IPS DF 6.9 (cell line): ENCODE data around the gene CHAMP1.
"Not testable (repeated sequence)": the region's sequence is repeated elsewhere in the genome, so short reads cannot be mapped to it uniquely, and the experiment has no call there.

Source experiments
- DNase-seq: peaks from one replicate; pipeline ENCODE4 v3.0.0-alpha.2; 2013; ENCODE audit warnings: low read depth, low spot score
- H3K27ac ChIP-seq: one replicate; pipeline ENCODE4 v1.5.1; 2013; ENCODE audit warnings: low read length, control low read depth
- H3K27me3 ChIP-seq: 2 replicates; pipeline ENCODE4 v1.6.1; 2013; ENCODE audit warnings: mild to moderate bottlenecking, low read length; ENCODE audit not compliant: control insufficient read depth, insufficient read depth
- H3K36me3 ChIP-seq: 2 replicates; pipeline ENCODE4 v1.6.1; 2013; ENCODE audit warnings: low read length; ENCODE audit not compliant: control insufficient read depth, insufficient read depth
- H3K4me1 ChIP-seq: 2 replicates; pipeline ENCODE4 v1.6.1; 2013; ENCODE audit warnings: low read length; ENCODE audit not compliant: control insufficient read depth, insufficient read depth
- H3K4me3 ChIP-seq: 2 replicates; pipeline ENCODE4 v1.5.1; 2013; ENCODE audit warnings: mild to moderate bottlenecking, low read length
- H3K9me3 ChIP-seq: 2 replicates; pipeline ENCODE4 v1.6.1; 2013; ENCODE audit warnings: low read length, inconsistent platforms; ENCODE audit not compliant: control insufficient read depth, insufficient read depth
- WGBS: extraction: QIAGEN DNeasy Blood & Tissue Kit; methylation state at CpG from one replicate; pipeline ENCODE4 v1.1.7; 2013; ENCODE audit warnings: mixed read lengths, missing lambda C conversion rate; ENCODE audit not compliant: insufficient read length, insufficient coverage; 5-methylcytosine and 5-hydroxymethylcytosine counted together

CHAMP1 gene

GRCh38 chr13:114333881-114334280 lies 19.6 kb downstream of the CHAMP1 start:
- not testable (repeated sequence) for H3K9me3 ChIP-seq, H3K27me3 ChIP-seq, DNase-seq, H3K4me3 ChIP-seq, H3K36me3 ChIP-seq, H3K27ac ChIP-seq, H3K4me1 ChIP-seq
- WGBS: no CpG with 5 or more reads among the region's 3 CpGs

- H3K27me3 ChIP-seq: no peaks in the 10 kb centered on the region
- no CpG with 5 or more reads among the region's 5 CpGs for WGBS
- DNase-seq: no peak
- no peak overlapping the region for H3K4me3 ChIP-seq
- no peaks in the 10 kb centered on the region for H3K9me3 ChIP-seq
- H3K4me1 ChIP-seq: no peaks in the 10 kb centered on the region
- no peak overlapping the region for H3K27ac ChIP-seq
- H3K36me3 ChIP-seq: no peaks in the 10 kb centered on the region
Observed at GRCh38 chr13:114334305-114335053, 20.2 kb downstream of the CHAMP1 start.

GRCh38 chr13:114336457-114336856 lies 22.2 kb downstream of the CHAMP1 start:
- H3K27ac ChIP-seq, DNase-seq, H3K4me3 ChIP-seq, H3K4me1 ChIP-seq, H3K9me3 ChIP-seq, H3K27me3 ChIP-seq, H3K36me3 ChIP-seq: not testable (repeated sequence)
- no CpG with 5 or more reads among the region's 1 CpG for WGBS

- Histone ChIP-seq H3K4me1 (no peaks in the 10 kb centered on the region), H3K4me3 (no peak overlapping the region), H3K36me3 (no peaks in the 10 kb centered on the region), H3K9me3 (no peaks in the 10 kb centered on the region), H3K27me3 (no peaks in the 10 kb centered on the region), H3K27ac (no peak overlapping the region)
- DNase-seq: no peak
- no CpG with 5 or more reads among the region's 5 CpGs for WGBS
Observed at GRCh38 chr13:114338959-114339358, 24.7 kb downstream of the CHAMP1 start.

- Histone ChIP-seq H3K4me3 (no peak overlapping the region), H3K27ac (no peak overlapping the region), H3K4me1 (no peaks in the 10 kb centered on the region), H3K36me3 (no peaks in the 10 kb centered on the region), H3K9me3 (no peaks in the 10 kb centered on the region), H3K27me3 (no peaks in the 10 kb centered on the region)
- WGBS: no CpG with 5 or more reads among the region's 10 CpGs
- no peak for DNase-seq
Observed at GRCh38 chr13:114339857-114340534, 25.7 kb downstream of the CHAMP1 start.

- DNase-seq: no peak
- Histone ChIP-seq H3K9me3 (no peaks in the 10 kb centered on the region), H3K36me3 (no peaks in the 10 kb centered on the region), H3K27me3 (no peaks in the 10 kb centered on the region), H3K4me3 (no peak overlapping the region), H3K27ac (no peak overlapping the region), H3K4me1 (no peaks in the 10 kb centered on the region)
- WGBS: no CpG with 5 or more reads among the region's 14 CpGs
Observed at GRCh38 chr13:114341003-114341777, 26.9 kb downstream of the CHAMP1 start.

GRCh38 chr13:114347256-114347655 lies 33.0 kb downstream of the CHAMP1 start:
- H3K27me3 ChIP-seq, H3K36me3 ChIP-seq, H3K27ac ChIP-seq, DNase-seq, H3K4me1 ChIP-seq, H3K4me3 ChIP-seq, H3K9me3 ChIP-seq: not testable (repeated sequence)
- no CpG with 5 or more reads among the region's 3 CpGs for WGBS

- H3K36me3 ChIP-seq, H3K4me1 ChIP-seq, H3K27me3 ChIP-seq, H3K27ac ChIP-seq, H3K4me3 ChIP-seq, H3K9me3 ChIP-seq, DNase-seq: not testable (repeated sequence)
- WGBS: no CpG with 5 or more reads among the region's 34 CpGs
Observed at GRCh38 chr13:114352763-114353162, 38.5 kb downstream of the CHAMP1 start.

- not testable (repeated sequence) for H3K36me3 ChIP-seq, H3K27me3 ChIP-seq, H3K4me1 ChIP-seq, H3K4me3 ChIP-seq, DNase-seq, H3K27ac ChIP-seq, H3K9me3 ChIP-seq
- no CpG with 5 or more reads among the region's 38 CpGs for WGBS
Observed at GRCh38 chr13:114353382-114353781, 39.1 kb downstream of the CHAMP1 start.
